Ishikawa (cell line): ENCODE data around the gene BAAT.

Experiments used
- CEBPB ChIP-seq: IDR thresholded peaks from 2 replicates; pipeline ENCODE4 v1.6.1; 2012
- CREB1 ChIP-seq: IDR thresholded peaks from 2 replicates; pipeline ENCODE4 v1.6.1; 2012; ENCODE audit warnings: low read depth
- EGR1 ChIP-seq: IDR thresholded peaks from 2 replicates; pipeline ENCODE4 v1.6.1; 2012
- EP300 ChIP-seq: IDR thresholded peaks from 2 replicates; pipeline ENCODE4 v1.6.1; 2012; ENCODE audit warnings: borderline replicate concordance
- FOXM1 ChIP-seq: IDR thresholded peaks from 2 replicates; pipeline ENCODE4 v1.6.1; 2012; ENCODE audit warnings: low read depth, borderline replicate concordance
- MAX ChIP-seq: IDR thresholded peaks from 2 replicates; pipeline ENCODE4 v1.6.1; 2012
- NFIC ChIP-seq: IDR thresholded peaks from 2 replicates; pipeline ENCODE4 v1.6.1; 2012
- RAD21 ChIP-seq: IDR thresholded peaks from 2 replicates; pipeline ENCODE4 v1.6.1; 2012; ENCODE audit warnings: low read depth
- REST ChIP-seq: IDR thresholded peaks from 2 replicates; pipeline ENCODE4 v1.6.1; 2012; ENCODE audit warnings: low read depth, mild to moderate bottlenecking
- TAF1 ChIP-seq: IDR thresholded peaks from 2 replicates; pipeline ENCODE4 v1.6.1; 2012; ENCODE audit warnings: low read depth, mild to moderate bottlenecking
- TCF12 ChIP-seq: IDR thresholded peaks from 2 replicates; pipeline ENCODE4 v1.6.1; 2012; ENCODE audit warnings: low read depth
- TEAD4 ChIP-seq: IDR thresholded peaks from 2 replicates; pipeline ENCODE4 v1.6.1; 2012
- YY1 ChIP-seq: IDR thresholded peaks from 2 replicates; pipeline ENCODE4 v1.6.1; 2012; ENCODE audit warnings: low read depth
- ZBTB7A ChIP-seq: IDR thresholded peaks from 2 replicates; pipeline ENCODE4 v1.6.1; 2012; ENCODE audit warnings: low read depth
- TF ChIP-seq, protein P1 (sequence below): IDR thresholded peaks from 2 replicates; pipeline ENCODE4 v1.6.1; 2012

Gene BAAT

GRCh38 chr9:101388507-101388993, 3.7 kb upstream of the BAAT start:
- TF ChIP-seq CREB1 (no peak), TCF12 (no peak), EGR1 (no peak), NFIC (no peak), TEAD4 (no peak), REST (no peak), MAX (no peak), CEBPB (no peak), RAD21 (no peak), EP300 (no peak)
- TF ChIP-seq, protein P1, sequence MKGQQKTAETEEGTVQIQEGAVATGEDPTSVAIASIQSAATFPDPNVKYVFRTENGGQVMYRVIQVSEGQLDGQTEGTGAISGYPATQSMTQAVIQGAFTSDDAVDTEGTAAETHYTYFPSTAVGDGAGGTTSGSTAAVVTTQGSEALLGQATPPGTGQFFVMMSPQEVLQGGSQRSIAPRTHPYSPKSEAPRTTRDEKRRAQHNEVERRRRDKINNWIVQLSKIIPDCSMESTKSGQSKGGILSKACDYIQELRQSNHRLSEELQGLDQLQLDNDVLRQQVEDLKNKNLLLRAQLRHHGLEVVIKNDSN: no peak

GRCh38 chr9:101387871-101388506, 3.2 kb upstream of the BAAT start:
- TF ChIP-seq EP300: no peak
- TF ChIP-seq RAD21: peak; percentile 32

GRCh38 chr9:101383361-101383760, 1.4 kb downstream of the BAAT start:
- no peak for TF ChIP-seq TCF12
- TF ChIP-seq REST: no peak
- no peak for TF ChIP-seq RAD21
- TF ChIP-seq ZBTB7A: no peak
- no peak for TF ChIP-seq CREB1
- TF ChIP-seq EP300: no peak
- TF ChIP-seq NFIC: no peak
- TF ChIP-seq EGR1: no peak
- TF ChIP-seq MAX: no peak
- TF ChIP-seq, protein P1: no peak
- TF ChIP-seq CEBPB: no peak
- no peak for TF ChIP-seq YY1
- no peak for TF ChIP-seq TEAD4
- TF ChIP-seq TAF1: no peak
- no peak for TF ChIP-seq FOXM1

GRCh38 chr9:101381833-101382342, 2.9 kb downstream of the BAAT start:
- no peak for TF ChIP-seq TAF1
- TF ChIP-seq EP300: no peak
- TF ChIP-seq CEBPB: no peak
- TF ChIP-seq TEAD4: no peak
- TF ChIP-seq, protein P1: peak; percentile 70
- no peak for TF ChIP-seq YY1

- no peak for TF ChIP-seq YY1
- TF ChIP-seq TEAD4: no peak
- no peak for TF ChIP-seq REST
- TF ChIP-seq RAD21: no peak
- no peak for TF ChIP-seq TAF1
- TF ChIP-seq MAX: no peak
- no peak for TF ChIP-seq EGR1
- TF ChIP-seq EP300: no peak
- no peak for TF ChIP-seq CREB1
- TF ChIP-seq ZBTB7A: no peak
- no peak for TF ChIP-seq FOXM1
- TF ChIP-seq, protein P1: no peak
- no peak for TF ChIP-seq NFIC
Measured at GRCh38 chr9:101381118-101381517, 3.7 kb downstream of the BAAT start.
